ENCODE measurements around the gene KRTAP10-3. TPM values are rescaled to one million over a fixed set of nuclear protein-coding genes. Genes with fewer than 3 reads are reported as not detected.

The KRTAP10-3 gene
- total and polyA plus RNA-seq, 8 donors: not detected

- WGBS, 2 donors: 77 to 88% methylated on average over 34 to 37 of the region's 37 CpGs
- H3K9me3 ChIP-seq: no peaks in the 10 kb centered on the region
- no peak overlapping the region for H3K27ac ChIP-seq
- ATAC-seq (no peak), FAIRE-seq (no peak), DNase-seq (peak in 3 of 6 donors; percentile 8 to 72 (median 50))
- TF ChIP-seq, protein P1, sequence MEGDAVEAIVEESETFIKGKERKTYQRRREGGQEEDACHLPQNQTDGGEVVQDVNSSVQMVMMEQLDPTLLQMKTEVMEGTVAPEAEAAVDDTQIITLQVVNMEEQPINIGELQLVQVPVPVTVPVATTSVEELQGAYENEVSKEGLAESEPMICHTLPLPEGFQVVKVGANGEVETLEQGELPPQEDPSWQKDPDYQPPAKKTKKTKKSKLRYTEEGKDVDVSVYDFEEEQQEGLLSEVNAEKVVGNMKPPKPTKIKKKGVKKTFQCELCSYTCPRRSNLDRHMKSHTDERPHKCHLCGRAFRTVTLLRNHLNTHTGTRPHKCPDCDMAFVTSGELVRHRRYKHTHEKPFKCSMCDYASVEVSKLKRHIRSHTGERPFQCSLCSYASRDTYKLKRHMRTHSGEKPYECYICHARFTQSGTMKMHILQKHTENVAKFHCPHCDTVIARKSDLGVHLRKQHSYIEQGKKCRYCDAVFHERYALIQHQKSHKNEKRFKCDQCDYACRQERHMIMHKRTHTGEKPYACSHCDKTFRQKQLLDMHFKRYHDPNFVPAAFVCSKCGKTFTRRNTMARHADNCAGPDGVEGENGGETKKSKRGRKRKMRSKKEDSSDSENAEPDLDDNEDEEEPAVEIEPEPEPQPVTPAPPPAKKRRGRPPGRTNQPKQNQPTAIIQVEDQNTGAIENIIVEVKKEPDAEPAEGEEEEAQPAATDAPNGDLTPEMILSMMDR (IDR thresholded peaks at IDR 0.05): no peak
- H3K4me1 ChIP-seq: no peaks in the 10 kb centered on the region
- H3K4me3 ChIP-seq: no peak overlapping the region
- intact Hi-C loops (cut with DNase I): no loop called here
- H3K27me3 ChIP-seq: no peaks in the 10 kb centered on the region
- H3K36me3 ChIP-seq: no peaks in the 10 kb centered on the region
Observed at GRCh38 chr21:44533121-44533890, 25.3 kb downstream of the KRTAP10-3 start.

DNA sequence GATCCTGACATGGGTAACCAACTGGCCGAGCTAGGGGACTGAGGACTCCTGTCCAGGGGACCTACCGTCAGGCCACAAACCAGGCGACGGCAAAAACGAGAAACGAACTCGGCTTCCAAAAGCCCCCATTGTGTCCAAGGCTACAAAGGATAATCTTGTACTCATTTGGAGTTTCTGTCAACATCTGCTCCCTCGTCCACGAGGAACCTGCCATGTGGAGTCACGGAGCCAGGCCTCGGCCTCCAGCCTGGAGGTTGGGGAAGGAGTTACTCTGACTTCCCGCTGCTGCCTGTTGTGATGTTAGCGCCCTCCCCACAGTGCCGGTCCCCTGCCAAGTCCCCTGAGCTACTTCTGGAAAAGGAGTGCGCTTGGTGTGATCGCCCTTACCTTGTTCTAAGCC, 25.9 kb downstream of the KRTAP10-3 start:
- no peak for FAIRE-seq
- Histone ChIP-seq H3K9me3 (no peaks in the 10 kb centered on the region), H3K4me3 (no peak overlapping the region), H3K36me3 (no peaks in the 10 kb centered on the region), H3K27ac (no peak overlapping the region), H3K4me1 (no peaks in the 10 kb centered on the region), H3K27me3 (no peaks in the 10 kb centered on the region)
- peak in 2 of 6 donors; percentile 1 to 47 for DNase-seq
- TF ChIP-seq, protein P1 (IDR thresholded peaks at IDR 0.05): no peak
- 76 to 85% methylated on average over 16 of the region's 16 CpGs for WGBS, 2 donors
- intact Hi-C loops (cut with DNase I): no loop called here
- no peak for ATAC-seq

- Histone ChIP-seq H3K4me1 (no peaks in the 10 kb centered on the region), H3K36me3 (no peaks in the 10 kb centered on the region), H3K4me3 (no peak overlapping the region), H3K27me3 (no peaks in the 10 kb centered on the region), H3K9me3 (no peaks in the 10 kb centered on the region), H3K27ac (no peak overlapping the region)
- no peak for FAIRE-seq
- TF ChIP-seq, protein P1 (IDR thresholded peaks at IDR 0.05): no peak
- peak in 3 of 6 donors; percentile 9 to 49 (median 48) for DNase-seq
- intact Hi-C loops (cut with DNase I): no loop called here
- 64 to 73% methylated on average over 30 of the region's 30 CpGs for WGBS, 2 donors
- ATAC-seq: no peak
Observed at GRCh38 chr21:44531606-44532564, 26.7 kb downstream of the KRTAP10-3 start.

DNA sequence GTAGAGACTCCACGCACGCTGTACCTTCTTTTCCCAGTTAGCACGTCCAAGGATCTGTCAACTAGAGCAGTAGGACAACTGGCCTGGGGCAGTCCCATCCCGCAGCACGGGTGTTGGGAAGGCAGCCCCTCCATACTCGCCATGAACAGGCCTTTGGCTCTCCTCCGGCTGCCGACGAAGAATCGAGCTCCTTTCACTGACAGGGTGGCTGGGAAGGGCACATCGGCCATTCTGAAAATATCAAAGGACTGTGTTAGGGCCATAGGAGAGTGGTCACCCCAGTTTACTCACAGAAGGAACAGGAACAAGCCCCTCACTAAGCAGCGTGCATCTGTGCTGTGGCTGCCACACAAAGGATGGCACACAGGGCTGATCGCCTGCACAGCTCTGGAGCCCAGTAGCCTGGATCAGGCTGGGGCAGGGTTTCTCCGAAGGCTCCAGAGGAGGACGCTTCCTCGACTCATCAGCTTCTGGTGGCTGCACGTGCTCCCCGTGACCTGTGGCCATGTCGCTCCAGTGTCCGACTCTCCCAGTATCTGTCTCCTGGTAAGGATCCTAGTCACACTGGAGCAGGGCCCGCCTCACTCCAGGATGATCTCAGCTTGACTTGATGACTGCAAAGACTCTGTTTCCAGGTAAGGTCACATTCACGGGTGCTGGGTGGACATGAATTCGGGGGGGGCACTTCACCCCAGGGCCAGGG, 27.5 kb downstream of the KRTAP10-3 start:
- Histone ChIP-seq H3K4me3 (no peak overlapping the region), H3K27me3 (no peaks in the 10 kb centered on the region), H3K4me1 (no peaks in the 10 kb centered on the region), H3K36me3 (no peaks in the 10 kb centered on the region), H3K9me3 (no peaks in the 10 kb centered on the region), H3K27ac (no peak overlapping the region)
- intact Hi-C loops (cut with DNase I): no loop called here
- no peak for ATAC-seq
- no peak for FAIRE-seq
- WGBS, 2 donors: 65 to 73% methylated on average over 23 of the region's 23 CpGs
- TF ChIP-seq, protein P1 (IDR thresholded peaks at IDR 0.05): no peak
- peak in 1 of 6 donors; percentile 41 for DNase-seq

All from pancreas (tissue), 10 donors.